ENCODE measurements around the gene CNTN4. TPM values are rescaled to one million over a fixed set of nuclear protein-coding genes. Genes with fewer than 3 reads are reported as not detected.

CNTN4 gene
- total RNA-seq, 1 donor from 2014 or later, result 11.0 TPM

DNA sequence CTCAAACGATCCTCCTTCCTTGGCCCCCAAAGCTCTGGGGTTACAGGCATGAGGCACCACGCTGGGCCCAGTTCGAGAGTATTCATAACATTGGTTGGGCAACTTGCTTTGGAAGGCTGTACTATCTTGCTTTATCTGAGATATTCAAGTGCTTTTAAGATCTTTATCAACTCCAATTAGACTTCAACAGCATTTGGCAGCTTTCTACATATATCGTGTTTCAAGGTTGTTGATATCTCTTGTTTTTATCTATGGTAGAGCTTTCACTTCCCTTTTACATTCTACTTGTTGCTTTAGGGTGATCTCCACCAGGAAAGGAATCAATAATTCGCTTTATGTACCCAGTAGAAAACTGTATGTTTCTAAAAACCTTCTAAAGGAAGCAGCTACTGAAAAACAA is 616.2 kb downstream of the CNTN4 start:
- no peaks in the 10 kb centered on the region for H3K36me3 ChIP-seq (ENCODE audit: control insufficient read depth in 3 of 3, insufficient read depth in 3 of 3, low read length in 3 of 3)
- H3K9me3 ChIP-seq (ENCODE audit: control insufficient read depth in 3 of 3, low read length in 3 of 3), result no peaks in the 10 kb centered on the region
- H3K4me3 ChIP-seq (ENCODE audit: low read length in 3 of 3), result no peak overlapping the region
- no peak overlapping the region for H3K27ac ChIP-seq (ENCODE audit: low read depth, low read length)
- H3K9ac ChIP-seq (ENCODE audit: low read depth in 1 of 3, low read length in 3 of 3), result no peak overlapping the region
- no peaks in the 10 kb centered on the region for H3K27me3 ChIP-seq (ENCODE audit: control insufficient read depth in 3 of 3, insufficient read depth in 3 of 3, low read length in 3 of 3)
- H3K4me1 ChIP-seq (ENCODE audit: control insufficient read depth in 3 of 3, insufficient read depth in 3 of 3, low read length in 3 of 3), result no peaks in the 10 kb centered on the region

DNA sequence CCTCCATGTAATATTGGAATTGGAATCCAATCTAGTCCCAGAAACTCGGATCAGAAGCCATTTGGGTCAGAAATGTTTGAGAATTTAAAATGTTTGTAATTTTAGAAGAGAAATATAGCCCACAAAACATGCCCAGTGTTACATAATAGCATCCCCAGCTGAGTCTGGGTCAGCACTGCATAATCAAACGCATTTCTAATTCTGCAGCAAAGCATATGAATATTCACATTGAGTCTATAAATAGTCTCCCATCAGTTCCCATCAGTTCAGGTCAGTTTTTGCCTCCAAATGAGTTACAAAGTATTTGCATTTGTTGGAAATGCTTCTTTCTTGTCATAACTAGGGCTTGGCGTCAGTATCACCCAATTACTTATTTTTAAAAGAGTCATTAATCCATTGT is 628.4 kb downstream of the CNTN4 start:
- H3K36me3 ChIP-seq (ENCODE audit: control insufficient read depth in 3 of 3, insufficient read depth in 3 of 3, low read length in 3 of 3), result no peaks in the 10 kb centered on the region
- H3K27me3 ChIP-seq (ENCODE audit: control insufficient read depth in 3 of 3, insufficient read depth in 3 of 3, low read length in 3 of 3), result no peaks in the 10 kb centered on the region
- no peak overlapping the region for H3K9ac ChIP-seq (ENCODE audit: low read depth in 1 of 3, low read length in 3 of 3)
- H3K4me3 ChIP-seq (ENCODE audit: low read length in 3 of 3), result no peak overlapping the region
- H3K27ac ChIP-seq (ENCODE audit: low read depth, low read length), result no peak overlapping the region
- no peaks in the 10 kb centered on the region for H3K9me3 ChIP-seq (ENCODE audit: control insufficient read depth in 3 of 3, low read length in 3 of 3)
- H3K4me1 ChIP-seq (ENCODE audit: control insufficient read depth in 3 of 3, insufficient read depth in 3 of 3, low read length in 3 of 3), result no peaks in the 10 kb centered on the region

- Histone ChIP-seq H3K36me3 (ENCODE audit: control insufficient read depth in 3 of 3, insufficient read depth in 3 of 3, low read length in 3 of 3) (no peaks in the 10 kb centered on the region), H3K9me3 (ENCODE audit: control insufficient read depth in 3 of 3, low read length in 3 of 3) (no peaks in the 10 kb centered on the region), H3K27ac (ENCODE audit: low read depth, low read length) (no peak overlapping the region), H3K9ac (ENCODE audit: low read depth in 1 of 3, low read length in 3 of 3) (no peak overlapping the region), H3K27me3 (ENCODE audit: control insufficient read depth in 3 of 3, insufficient read depth in 3 of 3, low read length in 3 of 3) (no peaks in the 10 kb centered on the region), H3K4me3 (ENCODE audit: low read length in 3 of 3) (no peak overlapping the region), H3K4me1 (ENCODE audit: control insufficient read depth in 3 of 3, insufficient read depth in 3 of 3, low read length in 3 of 3) (no peaks in the 10 kb centered on the region)
These were observed 629.1 kb downstream of the CNTN4 start for GRCh38 chr3:2727610-2728318.

DNA sequence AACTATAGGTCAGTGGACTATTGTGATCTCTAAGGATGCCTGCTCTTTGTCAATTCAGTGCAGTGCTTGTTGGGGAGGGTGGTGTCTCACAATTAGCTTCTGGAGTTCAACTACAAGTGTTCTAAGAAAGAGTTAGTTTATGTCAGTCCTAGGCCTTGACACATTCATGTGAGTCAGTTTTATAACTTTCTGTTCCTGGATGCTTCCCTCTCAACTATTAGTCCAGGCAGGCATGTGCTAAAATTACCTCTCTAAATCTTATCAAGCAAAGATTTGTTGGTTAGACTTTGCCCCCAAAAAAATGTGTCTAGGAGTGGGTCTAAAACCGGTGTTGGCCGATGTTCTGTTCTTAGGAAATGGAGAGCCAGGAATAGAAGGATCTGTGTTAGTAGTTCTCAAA is 633.2 kb downstream of the CNTN4 start:
- no peak overlapping the region for H3K27ac ChIP-seq (ENCODE audit: low read depth, low read length)
- H3K27me3 ChIP-seq (ENCODE audit: control insufficient read depth in 3 of 3, insufficient read depth in 3 of 3, low read length in 3 of 3), result no peaks in the 10 kb centered on the region
- H3K4me3 ChIP-seq (ENCODE audit: low read length in 3 of 3), result no peak overlapping the region
- H3K9ac ChIP-seq (ENCODE audit: low read depth in 1 of 3, low read length in 3 of 3), result no peak overlapping the region
- no peaks in the 10 kb centered on the region for H3K36me3 ChIP-seq (ENCODE audit: control insufficient read depth in 3 of 3, insufficient read depth in 3 of 3, low read length in 3 of 3)
- no peaks in the 10 kb centered on the region for H3K4me1 ChIP-seq (ENCODE audit: control insufficient read depth in 3 of 3, insufficient read depth in 3 of 3, low read length in 3 of 3)
- H3K9me3 ChIP-seq (ENCODE audit: control insufficient read depth in 3 of 3, low read length in 3 of 3), result no peaks in the 10 kb centered on the region

GRCh38 chr3:2735392-2735894 is 636.8 kb downstream of the CNTN4 start:
- H3K4me1 ChIP-seq (ENCODE audit: control insufficient read depth in 3 of 3, insufficient read depth in 3 of 3, low read length in 3 of 3), result no peaks in the 10 kb centered on the region
- no peak overlapping the region for H3K4me3 ChIP-seq (ENCODE audit: low read length in 3 of 3)
- H3K27me3 ChIP-seq (ENCODE audit: control insufficient read depth in 3 of 3, insufficient read depth in 3 of 3, low read length in 3 of 3), result no peaks in the 10 kb centered on the region
- H3K9me3 ChIP-seq (ENCODE audit: control insufficient read depth in 3 of 3, low read length in 3 of 3), result no peaks in the 10 kb centered on the region
- no peak overlapping the region for H3K27ac ChIP-seq (ENCODE audit: low read depth, low read length)
- H3K9ac ChIP-seq (ENCODE audit: low read depth in 1 of 3, low read length in 3 of 3), result no peak overlapping the region
- no peaks in the 10 kb centered on the region for H3K36me3 ChIP-seq (ENCODE audit: control insufficient read depth in 3 of 3, insufficient read depth in 3 of 3, low read length in 3 of 3)

- Histone ChIP-seq H3K27ac (ENCODE audit: low read depth, low read length) (no peak overlapping the region), H3K36me3 (ENCODE audit: control insufficient read depth in 3 of 3, insufficient read depth in 3 of 3, low read length in 3 of 3) (no peaks in the 10 kb centered on the region), H3K4me3 (ENCODE audit: low read length in 3 of 3) (no peak overlapping the region), H3K9ac (ENCODE audit: low read depth in 1 of 3, low read length in 3 of 3) (no peak overlapping the region), H3K9me3 (ENCODE audit: control insufficient read depth in 3 of 3, low read length in 3 of 3) (no peaks in the 10 kb centered on the region), H3K4me1 (ENCODE audit: control insufficient read depth in 3 of 3, insufficient read depth in 3 of 3, low read length in 3 of 3) (no peaks in the 10 kb centered on the region), H3K27me3 (ENCODE audit: control insufficient read depth in 3 of 3, insufficient read depth in 3 of 3, low read length in 3 of 3) (no peaks in the 10 kb centered on the region)
These were observed 642.9 kb downstream of the CNTN4 start for GRCh38 chr3:2741516-2741915.

DNA sequence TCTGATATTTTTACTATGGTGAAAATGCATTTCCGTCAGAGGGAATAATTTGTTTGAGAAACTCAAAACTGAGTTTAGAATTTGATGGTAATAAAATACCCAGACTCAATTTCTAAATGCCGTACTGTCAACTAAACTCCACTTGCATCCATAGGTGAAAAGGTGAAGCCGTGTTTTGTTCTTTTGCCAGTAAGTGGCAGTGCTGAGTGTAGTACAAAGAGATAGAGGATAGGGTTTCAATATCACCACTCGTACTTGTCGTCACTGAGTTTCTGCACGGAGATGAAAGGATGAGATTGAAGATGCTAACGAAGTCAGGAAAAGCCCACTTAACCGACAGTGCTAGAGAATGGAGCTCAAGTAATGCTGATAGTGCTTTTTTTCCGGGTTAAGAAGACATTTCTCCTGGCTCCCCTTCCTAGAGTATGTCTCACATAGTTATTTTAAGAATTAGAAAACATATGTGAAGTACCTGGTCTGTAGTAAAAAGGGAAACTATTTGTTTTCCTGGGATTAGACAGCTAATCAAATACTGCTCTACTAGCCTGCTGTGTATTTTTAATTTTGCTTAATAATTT is 666.4 kb downstream of the CNTN4 start:
- Histone ChIP-seq H3K36me3 (ENCODE audit: control insufficient read depth in 3 of 3, insufficient read depth in 3 of 3, low read length in 3 of 3) (no peaks in the 10 kb centered on the region), H3K27ac (ENCODE audit: low read depth, low read length) (no peak overlapping the region), H3K4me1 (ENCODE audit: control insufficient read depth in 3 of 3, insufficient read depth in 3 of 3, low read length in 3 of 3) (no peaks in the 10 kb centered on the region), H3K9me3 (ENCODE audit: control insufficient read depth in 3 of 3, low read length in 3 of 3) (no peaks in the 10 kb centered on the region), H3K27me3 (ENCODE audit: control insufficient read depth in 3 of 3, insufficient read depth in 3 of 3, low read length in 3 of 3) (no peaks in the 10 kb centered on the region), H3K4me3 (ENCODE audit: low read length in 3 of 3) (no peak overlapping the region), H3K9ac (ENCODE audit: low read depth in 1 of 3, low read length in 3 of 3) (no peak overlapping the region)

DNA sequence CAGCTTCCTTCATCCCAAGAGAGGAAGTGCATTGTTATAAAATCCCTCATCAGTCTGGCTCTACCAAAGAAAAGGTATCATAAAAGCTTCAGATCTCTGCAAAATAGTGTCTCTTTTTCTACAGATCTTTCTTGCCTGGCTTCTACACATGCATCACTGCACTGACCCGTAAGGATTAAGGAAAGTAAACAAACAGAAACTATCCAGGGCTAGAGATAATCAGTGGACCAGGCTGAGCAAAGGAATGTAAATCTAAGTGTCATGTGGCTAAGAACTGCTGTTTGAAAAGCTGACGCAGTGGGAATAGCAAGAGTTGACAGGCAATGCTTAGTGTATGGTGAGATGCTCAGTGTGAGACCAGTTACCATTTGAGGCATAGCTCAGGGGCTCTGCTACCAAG is 671.8 kb downstream of the CNTN4 start:
- H3K4me3 ChIP-seq (ENCODE audit: low read length in 3 of 3), result no peak overlapping the region
- no peaks in the 10 kb centered on the region for H3K4me1 ChIP-seq (ENCODE audit: control insufficient read depth in 3 of 3, insufficient read depth in 3 of 3, low read length in 3 of 3)
- no peak overlapping the region for H3K27ac ChIP-seq (ENCODE audit: low read depth, low read length)
- no peaks in the 10 kb centered on the region for H3K27me3 ChIP-seq (ENCODE audit: control insufficient read depth in 3 of 3, insufficient read depth in 3 of 3, low read length in 3 of 3)
- H3K9ac ChIP-seq (ENCODE audit: low read depth in 1 of 3, low read length in 3 of 3), result no peak overlapping the region
- peaks cover 0 to 2% (median 0%) of the 10 kb centered on the region in 3 donors for H3K9me3 ChIP-seq (ENCODE audit: control insufficient read depth in 3 of 3, low read length in 3 of 3)
- H3K36me3 ChIP-seq (ENCODE audit: control insufficient read depth in 3 of 3, insufficient read depth in 3 of 3, low read length in 3 of 3), result no peaks in the 10 kb centered on the region

DNA sequence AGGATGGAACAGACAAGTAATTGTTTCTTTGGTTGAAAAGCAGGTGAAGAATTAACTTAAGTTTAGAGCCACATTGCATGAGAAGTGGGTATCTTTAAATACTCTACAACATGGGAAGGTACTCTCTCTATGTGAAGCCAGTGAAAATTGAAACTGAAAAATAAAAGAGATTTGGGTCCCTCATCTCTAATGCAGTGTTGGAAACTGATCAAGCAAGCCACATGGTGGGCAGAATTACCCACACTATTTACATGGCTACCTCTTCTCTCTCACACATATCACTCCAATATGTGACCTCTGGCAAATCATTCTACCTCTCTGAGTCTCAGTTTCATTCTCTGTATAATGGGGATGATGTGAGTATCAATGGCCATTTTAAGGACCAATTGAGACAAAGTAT is 672.5 kb downstream of the CNTN4 start:
- Histone ChIP-seq H3K27me3 (ENCODE audit: control insufficient read depth in 3 of 3, insufficient read depth in 3 of 3, low read length in 3 of 3) (no peaks in the 10 kb centered on the region), H3K9ac (ENCODE audit: low read depth in 1 of 3, low read length in 3 of 3) (no peak overlapping the region), H3K4me3 (ENCODE audit: low read length in 3 of 3) (no peak overlapping the region), H3K36me3 (ENCODE audit: control insufficient read depth in 3 of 3, insufficient read depth in 3 of 3, low read length in 3 of 3) (no peaks in the 10 kb centered on the region), H3K27ac (ENCODE audit: low read depth, low read length) (no peak overlapping the region), H3K4me1 (ENCODE audit: control insufficient read depth in 3 of 3, insufficient read depth in 3 of 3, low read length in 3 of 3) (no peaks in the 10 kb centered on the region), H3K9me3 (ENCODE audit: control insufficient read depth in 3 of 3, low read length in 3 of 3) (peaks cover 0 to 2% (median 0%) of the 10 kb centered on the region in 3 donors)

- H3K27me3 ChIP-seq (ENCODE audit: control insufficient read depth in 3 of 3, insufficient read depth in 3 of 3, low read length in 3 of 3), result no peaks in the 10 kb centered on the region
- H3K27ac ChIP-seq (ENCODE audit: low read depth, low read length), result no peak overlapping the region
- H3K4me1 ChIP-seq (ENCODE audit: control insufficient read depth in 3 of 3, insufficient read depth in 3 of 3, low read length in 3 of 3), result no peaks in the 10 kb centered on the region
- no peaks in the 10 kb centered on the region for H3K36me3 ChIP-seq (ENCODE audit: control insufficient read depth in 3 of 3, insufficient read depth in 3 of 3, low read length in 3 of 3)
- H3K9me3 ChIP-seq (ENCODE audit: control insufficient read depth in 3 of 3, low read length in 3 of 3), result peaks cover 0 to 2% (median 0%) of the 10 kb centered on the region in 3 donors
- no peak overlapping the region for H3K9ac ChIP-seq (ENCODE audit: low read depth in 1 of 3, low read length in 3 of 3)
- H3K4me3 ChIP-seq (ENCODE audit: low read length in 3 of 3), result no peak overlapping the region
These were observed 673.1 kb downstream of the CNTN4 start for GRCh38 chr3:2771741-2772140.

All from skeletal muscle tissue (tissue), 4 donors.